K562 (cell line): ENCODE results near the gene TMED6. TPM values are rescaled to one million over a fixed set of nuclear protein-coding genes. Genes with fewer than 3 reads are reported as not detected.

ENCODE experiments used
- ATAC-seq: fragments of 200-7000 bp; cut with Tn5 transposase; 3 replicates; pipeline ENCODE4 v1.9.1; 2020; ENCODE audit warnings: moderate library complexity
- BruUV-seq: library from RNA; stranded (reverse); fragments of 400-500 nt; replicated peaks from 2 replicates; lab custom pipeline; 2021; lab: Mats Ljungman, UMichigan
- CTCF ChIA-PET: fragments of 300-600 bp; formaldehyde crosslinking; extraction: SDS; loops from one replicate; lab custom pipeline; 2021; ENCODE audit warnings: low intra/inter-chr PET ratio; lab: Yijun Ruan, JAX
- POLR2A ChIA-PET: fragments of 300-600, 350-650 bp; sonication (Branson Sonifier 250); formaldehyde crosslinking; extraction: SDS; loops from one replicate; lab custom pipeline; 2021; ENCODE audit warnings: antibody characterized with exemption, inconsistent platforms; lab: Yijun Ruan, JAX
- DNase-seq, 4 experiments: peaks; one replicate each; pipeline versions ENCODE4 v3.0.0 to v3.0.0-alpha.2; 2011 to 2018; ENCODE audit warnings: low spot score in 3 of 4, mixed read lengths in 3 of 4; ENCODE audit errors: extremely low read depth in 1 of 4
- FAIRE-seq: peaks from 2 replicates; lab custom pipeline; 2011; peaks lifted over from hg19 to GRCh38; lab: Jason Lieb, UNC
- H2AFZ ChIP-seq: 2 replicates; pipeline ENCODE4 v1.6.0; 2011; ENCODE audit warnings: low read depth, low read length, control low read depth, inconsistent platforms
- H3K27ac ChIP-seq: fragments of 200-600 bp; 3 replicates; pipeline ENCODE4 v1.8.0; 2011; ENCODE audit warnings: low read depth, mild to moderate bottlenecking, control low read depth, inconsistent platforms, low read length, moderate library complexity, mixed read lengths; ENCODE audit errors: extremely low read depth
- H3K27me3 ChIP-seq, 2 experiments: fragments of 300-600 bp in 1 of 2; 2 replicates in 1 of 2; 3 replicates in 1 of 2; pipeline versions ENCODE4 v1.6.0 to v1.8.0; 2011; ENCODE audit warnings: inconsistent platforms in 2 of 2, low read length in 2 of 2, mild to moderate bottlenecking in 1 of 2, mixed read lengths in 1 of 2, moderate library complexity in 1 of 2; ENCODE audit not compliant: control insufficient read depth in 2 of 2, insufficient read depth in 2 of 2
- H3K36me3 ChIP-seq: fragments of 300-600 bp; 3 replicates; pipeline ENCODE4 v1.8.0; 2011; ENCODE audit warnings: mild to moderate bottlenecking, low read length, inconsistent platforms; ENCODE audit not compliant: control insufficient read depth, insufficient read depth
- H3K4me1 ChIP-seq, 2 experiments: fragments of 200-600 bp in 1 of 2; replicated peaks in 1 of 2; 2 replicates in 1 of 2; 3 replicates in 1 of 2; pipeline versions ENCODE4 v1.5.1 to v1.8.0; 2011; ENCODE audit warnings: inconsistent platforms in 2 of 2, low read length in 2 of 2, mild to moderate bottlenecking in 1 of 2, mixed read lengths in 1 of 2, moderate library complexity in 1 of 2; ENCODE audit not compliant: control insufficient read depth in 2 of 2, insufficient read depth in 2 of 2
- H3K4me2 ChIP-seq: 2 replicates; pipeline ENCODE4 v1.6.1; 2011; ENCODE audit warnings: low read length, control low read depth, inconsistent platforms, mixed read lengths; ENCODE audit not compliant: insufficient read depth
- H3K4me3 ChIP-seq: fragments of 200-600 bp; sonication (generic), shearing (Covaris generic); 2 replicates; pipeline ENCODE4 v1.5.1; 2016; ENCODE audit warnings: control low read depth, inconsistent platforms
- H3K79me2 ChIP-seq: fragments of 200-600 bp; 3 replicates; pipeline ENCODE4 v1.8.0; 2011; ENCODE audit warnings: low read length, inconsistent platforms; ENCODE audit not compliant: control insufficient read depth, insufficient read depth
- H3K9ac ChIP-seq, 2 experiments: 2 replicates each; pipeline versions ENCODE4 v1.6.0 to v1.6.1; 2011; ENCODE audit warnings: low read depth in 2 of 2, low read length in 2 of 2, control low read depth in 1 of 2, inconsistent platforms in 1 of 2, mild to moderate bottlenecking in 1 of 2, mixed read lengths in 1 of 2; ENCODE audit not compliant: insufficient read depth in 1 of 2
- H3K9me1 ChIP-seq: one replicate; pipeline ENCODE4 v1.6.0; 2011; ENCODE audit warnings: inconsistent platforms, mild to moderate bottlenecking, low read length, moderate library complexity; ENCODE audit not compliant: control insufficient read depth, insufficient read depth
- H3K9me3 ChIP-seq: replicated peaks from 2 replicates; pipeline ENCODE4 v1.5.1; 2011; ENCODE audit warnings: low read depth, low read length, inconsistent platforms; ENCODE audit not compliant: control insufficient read depth, insufficient read depth
- H4K20me1 ChIP-seq: replicated peaks from 2 replicates; pipeline ENCODE4 v1.6.1; 2011; ENCODE audit warnings: low read length, inconsistent platforms, mixed read lengths; ENCODE audit not compliant: control insufficient read depth, insufficient read depth
- CBFA2T3 ChIP-seq: fragments of 450-650 bp; IDR thresholded peaks from 2 replicates; pipeline ENCODE4 v1.6.1; 2017
- ETV5 ChIP-seq: sonication (generic); formaldehyde crosslinking; IDR thresholded peaks from 2 replicates; pipeline ENCODE4 v1.4.0; 2020; ENCODE audit warnings: low read depth, mild to moderate bottlenecking, missing genetic modification reagents
- GTF2E2 ChIP-seq: fragments of 200-800 bp; sonication (Bioruptor generic); IDR thresholded peaks from 2 replicates; pipeline ENCODE4 v1.6.1; 2016; ENCODE audit warnings: missing genetic modification characterization, missing compliant biosample characterization
- KLF6 ChIP-seq: fragments of 250-450 bp; sonication (Bioruptor Pico); IDR thresholded peaks from 2 replicates; pipeline ENCODE4 v1.4.0; 2020; ENCODE audit warnings: mild to moderate bottlenecking, moderate library complexity, borderline replicate concordance
- MAZ ChIP-seq, 2 experiments: fragments of 450-650 bp in 1 of 2; sonication (generic) in 1 of 2; formaldehyde crosslinking; IDR thresholded peaks in 1 of 2; conservative IDR thresholded peaks in 1 of 2; 2 replicates each; pipeline versions ENCODE4 v1.4.0 to v1.5.0; 2020; ENCODE audit warnings: mild to moderate bottlenecking in 1 of 2, missing genetic modification reagents in 1 of 2
- POLR3G ChIP-seq: IDR thresholded peaks from 2 replicates; pipeline ENCODE4 v1.6.1; 2011; ENCODE audit not compliant: insufficient read length, insufficient replicate concordance; ENCODE audit errors: extremely low read depth
- SETDB1 ChIP-seq: IDR thresholded peaks from one replicate; pipeline ENCODE4 v1.6.1; 2012; ENCODE audit warnings: low read length, control low read depth, inconsistent platforms
- SMAD2 ChIP-seq: fragments of 150-350 bp; IDR thresholded peaks from 2 replicates; pipeline ENCODE4 v1.6.1; 2014; ENCODE audit warnings: low read depth, mild to moderate bottlenecking, low read length
- SUPT5H ChIP-seq: fragments of 450-650 bp; IDR thresholded peaks from 2 replicates; pipeline ENCODE4 v1.6.1; 2016
- U2AF1 ChIP-seq: fragments of 200-400 bp; formaldehyde crosslinking; optimal IDR thresholded peaks from 2 replicates; pipeline ENCODE3; 2017; ENCODE audit warnings: mild to moderate bottlenecking, low read depth, low read length, moderate library complexity
- ZNF212 ChIP-seq: fragments of 450-650 bp; formaldehyde crosslinking; IDR thresholded peaks from 2 replicates; pipeline ENCODE4 v1.4.0; 2020; ENCODE audit warnings: mild to moderate bottlenecking
- ZNF507 ChIP-seq: conservative IDR thresholded peaks from 2 replicates; pipeline ENCODE4 v1.6.1; 2017; ENCODE audit warnings: missing genetic modification characterization, missing compliant biosample characterization
- ZNF75A ChIP-seq: fragments of 450-650 bp; formaldehyde crosslinking; IDR thresholded peaks from 2 replicates; pipeline ENCODE4 v1.4.0; 2020; ENCODE audit warnings: mild to moderate bottlenecking
- ZNF766 ChIP-seq: fragments of 200-800 bp; sonication (Bioruptor generic); conservative IDR thresholded peaks from 2 replicates; pipeline ENCODE4 v1.6.1; 2016; ENCODE audit warnings: missing genetic modification characterization, missing compliant biosample characterization
- WGBS: fragments of 100-300 bp; shearing (Covaris generic); methylation state at CpG from one replicate; pipeline ENCODE4 v1.1.6; 2016; ENCODE audit warnings: low coverage, mixed read lengths; ENCODE audit not compliant: insufficient coverage; ENCODE audit errors: missing lambda C conversion rate; 5-methylcytosine and 5-hydroxymethylcytosine counted together
- in situ Hi-C: fragments of 300-500 bp; cut with MboI; formaldehyde crosslinking; loops from 4 replicates; pipeline ENCODE4 v1.15.0; 2018; ENCODE audit warnings: inconsistent platforms, mixed read lengths
- intact Hi-C: fragments of 100-400 bp; cut with micrococcal nuclease; formaldehyde crosslinking; loops from 2 replicates; pipeline ENCODE4 v1.14.2; 2022
- polyA plus RNA-seq, 8 experiments: library from polyadenylated mRNA; depleted of rRNA in 4 of 8; stranded (reverse) in 5 of 8; unstranded in 3 of 8; fragments of >200 nt; fragmentation: Nextera tagmentation in 2 of 8; fragmentation: Illumina TruSeq in 1 of 8; extraction: Ambion mirVana in 2 of 8; extraction: Trizol in 1 of 8; gene quantifications; 2 replicates each; pipeline versions ENCODE4 v1.2.1 to v1.2.3, GENCODE V29; 2011 to 2014; ENCODE audit warnings: inconsistent platforms in 1 of 8, missing spikeins in 1 of 8
- total RNA-seq, 7 experiments: library from RNA; depleted of rRNA in 6 of 7; stranded (reverse); fragments of >200 nt in 6 of 7; fragmentation: Illumina TruSeq in 2 of 7; extraction: Trizol in 2 of 7; gene quantifications; 2 replicates each; pipeline versions ENCODE4 v1.2.1 to v1.2.3, GENCODE V29; 2011 to 2021; ENCODE audit warnings: low replicate concordance in 1 of 7
- TF ChIP-seq, protein P1 (sequence below): sonication (generic); IDR thresholded peaks from 2 replicates; pipeline ENCODE4 v1.6.1; 2016
- TF ChIP-seq, protein P2 (sequence below): sonication (generic); formaldehyde crosslinking; IDR thresholded peaks from 2 replicates; pipeline ENCODE4 v1.8.0; 2023; ENCODE audit warnings: mild to moderate bottlenecking, missing genetic modification reagents

TMED6 gene
- total and polyA plus RNA-seq, 9 of the 15 experiments (the other 6 are each of a cell fraction or from before 2014, with no cell fraction given), result 0.14 to 0.45 (median 0.25) TPM; not detected in 2

DNA sequence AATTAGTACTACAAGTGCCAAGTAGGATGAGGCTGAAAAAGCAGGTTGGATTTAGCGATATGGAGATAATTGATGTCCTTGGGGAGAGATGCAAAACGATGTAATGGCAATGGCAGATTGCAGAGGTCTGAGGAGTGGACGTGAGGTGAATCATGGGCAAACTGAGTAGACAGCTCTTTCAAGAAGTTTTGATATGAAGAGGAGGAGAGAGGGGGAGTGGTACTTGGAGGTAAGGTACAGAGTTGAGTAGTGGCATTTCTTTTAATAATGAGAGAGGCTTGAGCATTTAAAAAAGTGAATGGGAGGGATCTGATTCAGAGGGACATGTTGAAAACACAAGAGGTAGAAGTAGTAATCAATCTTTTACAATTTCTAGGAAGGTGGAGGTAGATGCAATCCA, 58.2 kb downstream of the TMED6 start:
- Histone ChIP-seq H3K36me3 (no peaks in the 10 kb centered on the region), H3K27ac (no peak overlapping the region), H3K79me2 (no peaks in the 10 kb centered on the region), H3K9me3 (no peaks in the 10 kb centered on the region), H3K9me1 (no peaks in the 10 kb centered on the region), H3K4me1 (peaks cover 0 to 2% of the 10 kb centered on the region in 2 experiments; a peak in 1 of 5 replicates), H4K20me1 (no peaks in the 10 kb centered on the region), H2AFZ (no peak overlapping the region), H3K9ac (no peak overlapping the region), H3K27me3 (no peaks in the 10 kb centered on the region), H3K4me2 (no peak overlapping the region), H3K4me3 (no peak overlapping the region)
- ChIA-PET POLR2A (no interaction called here), CTCF (no interaction called here)
- FAIRE-seq (no peak), DNase-seq (no peak), ATAC-seq (no peak)
- WGBS, result 37% methylated on average over 3 of the region's 3 CpGs
- no TSS peak for BruUV-seq
- TF ChIP-seq CBFA2T3 (no peak), MAZ (CRISPR knock-in tag; conservative IDR thresholded peaks at IDR 0.05 in 1 of 2, IDR thresholded peaks at IDR 0.05 in 1 of 2) (no peak), SUPT5H (no peak), POLR3G (no peak), KLF6 (CRISPR knock-in tag) (no peak), SMAD2 (no peak), GTF2E2 (tag) (no peak), U2AF1 (no peak), ZNF766 (no peak), ZNF212 (CRISPR knock-in tag) (no peak), ZNF75A (no peak), SETDB1 (no peak), ZNF507 (tag) (no peak), ETV5 (no peak)
- TF ChIP-seq, protein P1, sequence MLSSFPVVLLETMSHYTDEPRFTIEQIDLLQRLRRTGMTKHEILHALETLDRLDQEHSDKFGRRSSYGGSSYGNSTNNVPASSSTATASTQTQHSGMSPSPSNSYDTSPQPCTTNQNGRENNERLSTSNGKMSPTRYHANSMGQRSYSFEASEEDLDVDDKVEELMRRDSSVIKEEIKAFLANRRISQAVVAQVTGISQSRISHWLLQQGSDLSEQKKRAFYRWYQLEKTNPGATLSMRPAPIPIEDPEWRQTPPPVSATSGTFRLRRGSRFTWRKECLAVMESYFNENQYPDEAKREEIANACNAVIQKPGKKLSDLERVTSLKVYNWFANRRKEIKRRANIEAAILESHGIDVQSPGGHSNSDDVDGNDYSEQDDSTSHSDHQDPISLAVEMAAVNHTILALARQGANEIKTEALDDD, result no peak
- TF ChIP-seq, protein P2, sequence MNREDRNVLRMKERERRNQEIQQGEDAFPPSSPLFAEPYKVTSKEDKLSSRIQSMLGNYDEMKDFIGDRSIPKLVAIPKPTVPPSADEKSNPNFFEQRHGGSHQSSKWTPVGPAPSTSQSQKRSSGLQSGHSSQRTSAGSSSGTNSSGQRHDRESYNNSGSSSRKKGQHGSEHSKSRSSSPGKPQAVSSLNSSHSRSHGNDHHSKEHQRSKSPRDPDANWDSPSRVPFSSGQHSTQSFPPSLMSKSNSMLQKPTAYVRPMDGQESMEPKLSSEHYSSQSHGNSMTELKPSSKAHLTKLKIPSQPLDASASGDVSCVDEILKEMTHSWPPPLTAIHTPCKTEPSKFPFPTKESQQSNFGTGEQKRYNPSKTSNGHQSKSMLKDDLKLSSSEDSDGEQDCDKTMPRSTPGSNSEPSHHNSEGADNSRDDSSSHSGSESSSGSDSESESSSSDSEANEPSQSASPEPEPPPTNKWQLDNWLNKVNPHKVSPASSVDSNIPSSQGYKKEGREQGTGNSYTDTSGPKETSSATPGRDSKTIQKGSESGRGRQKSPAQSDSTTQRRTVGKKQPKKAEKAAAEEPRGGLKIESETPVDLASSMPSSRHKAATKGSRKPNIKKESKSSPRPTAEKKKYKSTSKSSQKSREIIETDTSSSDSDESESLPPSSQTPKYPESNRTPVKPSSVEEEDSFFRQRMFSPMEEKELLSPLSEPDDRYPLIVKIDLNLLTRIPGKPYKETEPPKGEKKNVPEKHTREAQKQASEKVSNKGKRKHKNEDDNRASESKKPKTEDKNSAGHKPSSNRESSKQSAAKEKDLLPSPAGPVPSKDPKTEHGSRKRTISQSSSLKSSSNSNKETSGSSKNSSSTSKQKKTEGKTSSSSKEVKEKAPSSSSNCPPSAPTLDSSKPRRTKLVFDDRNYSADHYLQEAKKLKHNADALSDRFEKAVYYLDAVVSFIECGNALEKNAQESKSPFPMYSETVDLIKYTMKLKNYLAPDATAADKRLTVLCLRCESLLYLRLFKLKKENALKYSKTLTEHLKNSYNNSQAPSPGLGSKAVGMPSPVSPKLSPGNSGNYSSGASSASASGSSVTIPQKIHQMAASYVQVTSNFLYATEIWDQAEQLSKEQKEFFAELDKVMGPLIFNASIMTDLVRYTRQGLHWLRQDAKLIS (CRISPR knock-in tag), result no peak
- intact Hi-C loops (no loop called here), in situ Hi-C loops (no loop called here)
